Right lobe of liver (tissue), 4 donors: ENCODE results near the gene MRPS18B.

Experiments
- POLR2A ChIP-seq: fragments of 450-650 bp; IDR thresholded peaks from one replicate; pipeline ENCODE4 v1.6.1; 2017; ENCODE audit warnings: antibody characterized with exemption, mild to moderate bottlenecking
- TF ChIP-seq, protein P1 (sequence below), 4 donors: fragments of 200-600 bp in 3 of 4; fragments of 450-650 bp in 1 of 4; IDR thresholded peaks; one replicate each; pipeline versions ENCODE4 v1.5.1 to v1.8.0; 2016 to 2022; ENCODE audit warnings: antibody characterized with exemption in 4 of 4, mild to moderate bottlenecking in 2 of 4
- donor health status: DM: no; HTN: no; CAD: no.
- donor health status: DM: no; HTN: no; CAD: no.
- donor health status: DM: no; HTN: yes; CAD: no.

DNA sequence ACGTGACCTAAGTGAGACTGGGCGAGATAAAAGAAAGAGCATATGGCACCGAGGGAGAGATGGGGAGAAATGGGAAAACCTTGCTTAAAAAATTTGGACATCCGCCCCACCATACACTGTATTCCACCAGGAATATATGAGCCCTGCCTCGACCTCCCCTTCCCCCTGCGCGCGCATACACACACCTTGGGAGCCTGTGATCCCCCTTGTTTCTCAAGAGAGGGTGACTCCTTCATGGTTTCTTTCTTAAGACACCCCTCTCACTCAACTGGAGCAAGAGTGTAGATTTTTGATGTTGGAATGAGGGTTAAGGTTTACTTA lies 45.9 kb upstream of the MRPS18B start:
- TF ChIP-seq, protein P1, sequence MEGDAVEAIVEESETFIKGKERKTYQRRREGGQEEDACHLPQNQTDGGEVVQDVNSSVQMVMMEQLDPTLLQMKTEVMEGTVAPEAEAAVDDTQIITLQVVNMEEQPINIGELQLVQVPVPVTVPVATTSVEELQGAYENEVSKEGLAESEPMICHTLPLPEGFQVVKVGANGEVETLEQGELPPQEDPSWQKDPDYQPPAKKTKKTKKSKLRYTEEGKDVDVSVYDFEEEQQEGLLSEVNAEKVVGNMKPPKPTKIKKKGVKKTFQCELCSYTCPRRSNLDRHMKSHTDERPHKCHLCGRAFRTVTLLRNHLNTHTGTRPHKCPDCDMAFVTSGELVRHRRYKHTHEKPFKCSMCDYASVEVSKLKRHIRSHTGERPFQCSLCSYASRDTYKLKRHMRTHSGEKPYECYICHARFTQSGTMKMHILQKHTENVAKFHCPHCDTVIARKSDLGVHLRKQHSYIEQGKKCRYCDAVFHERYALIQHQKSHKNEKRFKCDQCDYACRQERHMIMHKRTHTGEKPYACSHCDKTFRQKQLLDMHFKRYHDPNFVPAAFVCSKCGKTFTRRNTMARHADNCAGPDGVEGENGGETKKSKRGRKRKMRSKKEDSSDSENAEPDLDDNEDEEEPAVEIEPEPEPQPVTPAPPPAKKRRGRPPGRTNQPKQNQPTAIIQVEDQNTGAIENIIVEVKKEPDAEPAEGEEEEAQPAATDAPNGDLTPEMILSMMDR (IDR thresholded peaks at IDR 0.05), result no peak
- TF ChIP-seq POLR2A, result no peak
